Mesothelial cell of epicardium (in vitro differentiated cells): Measurements from ENCODE around the gene FYN. TPM values are rescaled to one million over a fixed set of nuclear protein-coding genes. Genes with fewer than 3 reads are reported as not detected.

Experiments
- DNase-seq, 2 experiments: peaks; one replicate each; pipeline ENCODE4 v3.0.0; 2021; ENCODE audit warnings: low spot score in 2 of 2; ENCODE audit not compliant: unreplicated experiment in 2 of 2
- H3K27ac Mint-ChIP-seq: 2 replicates; pipeline ENCODE4 v1.8.0; 2021; ENCODE audit warnings: mixed read lengths
- H3K27me3 Mint-ChIP-seq: 2 replicates; pipeline ENCODE4 v1.8.0; 2021; ENCODE audit warnings: low read depth, mixed read lengths
- H3K36me3 Mint-ChIP-seq: 2 replicates; pipeline ENCODE4 v1.8.0; 2021; ENCODE audit warnings: mixed read lengths
- H3K4me1 Mint-ChIP-seq: 2 replicates; pipeline ENCODE4 v1.8.0; 2021; ENCODE audit warnings: mixed read lengths
- H3K4me3 Mint-ChIP-seq: 2 replicates; pipeline ENCODE4 v1.8.0; 2021; ENCODE audit warnings: mild to moderate bottlenecking, moderate library complexity, mixed read lengths
- H3K9me3 Mint-ChIP-seq: 2 replicates; pipeline ENCODE4 v1.8.0; 2021; ENCODE audit warnings: mixed read lengths
- CTCF ChIP-seq: fragments of 200-600 bp; sonication (generic); IDR thresholded peaks from one replicate; pipeline ENCODE4 v1.5.0; 2021; ENCODE audit warnings: antibody characterized with exemption; ENCODE audit not compliant: unreplicated experiment
- total RNA-seq: library from RNA; stranded (reverse); gene quantifications from 3 replicates; pipeline ENCODE4 v1.2.1, GENCODE V29; 2021

FYN gene
- total RNA-seq, 1 donor from 2014 or later = 115 TPM

GRCh38 chr6:111758608-111759329 lies 114.5 kb downstream of the FYN start:
- no peak for TF ChIP-seq CTCF
- no peak for DNase-seq
- peaks cover 54% of the 10 kb centered on the region for H3K4me1 Mint-ChIP-seq
- H3K27me3 Mint-ChIP-seq = no peaks in the 10 kb centered on the region
- no peak overlapping the region for H3K4me3 Mint-ChIP-seq
- H3K36me3 Mint-ChIP-seq = no peaks in the 10 kb centered on the region
- peak overlapping the region; percentile 45 for H3K27ac Mint-ChIP-seq
- H3K9me3 Mint-ChIP-seq = no peaks in the 10 kb centered on the region

GRCh38 chr6:111757342-111757741 lies 115.9 kb downstream of the FYN start:
- Mint-ChIP-seq H3K27ac (no peak overlapping the region), H3K4me1 (peaks cover 40% of the 10 kb centered on the region), H3K4me3 (no peak overlapping the region), H3K9me3 (no peaks in the 10 kb centered on the region), H3K36me3 (peaks cover 2% of the 10 kb centered on the region), H3K27me3 (no peaks in the 10 kb centered on the region)
- no peak for TF ChIP-seq CTCF
- DNase-seq = no peak

DNA sequence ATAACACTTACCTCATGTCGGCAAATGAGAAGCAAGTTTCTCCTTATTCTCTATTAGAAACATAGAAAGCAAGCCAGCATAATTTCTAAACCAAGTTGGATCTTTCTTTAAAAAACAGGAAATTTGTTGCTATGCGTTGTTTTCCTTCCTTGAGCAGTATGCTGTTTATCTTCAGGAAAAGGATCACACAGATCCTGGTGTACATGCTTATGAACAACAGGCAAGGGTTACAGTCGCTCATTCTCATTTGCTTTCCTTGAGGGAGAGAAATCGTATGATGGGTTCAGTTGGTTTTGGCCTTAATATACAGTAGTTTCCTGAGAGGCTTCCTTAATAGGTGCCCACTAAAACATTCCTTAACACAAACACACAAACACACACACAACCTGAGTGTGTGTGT lies 118.8 kb downstream of the FYN start:
- peaks cover 8% of the 10 kb centered on the region for H3K36me3 Mint-ChIP-seq
- no peak for DNase-seq
- peaks cover 14% of the 10 kb centered on the region for H3K4me1 Mint-ChIP-seq
- no peak overlapping the region for H3K4me3 Mint-ChIP-seq
- H3K27ac Mint-ChIP-seq = no peak overlapping the region
- H3K27me3 Mint-ChIP-seq = no peaks in the 10 kb centered on the region
- peaks cover 4% of the 10 kb centered on the region for H3K9me3 Mint-ChIP-seq
- TF ChIP-seq CTCF = no peak

DNA sequence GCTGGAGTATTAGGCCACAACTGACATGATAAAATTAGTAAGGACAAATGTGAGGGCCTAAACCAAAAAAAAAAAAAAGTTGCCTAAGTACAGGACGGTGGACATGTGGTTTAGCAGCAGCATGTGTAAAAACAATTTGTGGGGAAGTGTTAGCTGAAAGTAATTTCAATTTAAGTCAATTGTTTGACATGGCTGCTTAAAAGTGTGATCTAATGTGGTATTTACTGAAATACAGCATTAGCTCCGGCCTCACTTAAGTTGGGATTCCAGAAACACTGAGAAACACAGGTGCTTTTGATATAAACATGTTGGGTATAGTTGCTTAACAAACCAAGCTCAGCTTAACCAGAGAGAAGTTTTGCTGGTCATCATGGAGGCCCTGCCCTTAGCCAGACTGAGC lies 119.7 kb downstream of the FYN start:
- Mint-ChIP-seq H3K36me3 (peaks cover 8% of the 10 kb centered on the region), H3K27me3 (no peaks in the 10 kb centered on the region), H3K9me3 (peaks cover 4% of the 10 kb centered on the region), H3K27ac (no peak overlapping the region), H3K4me3 (no peak overlapping the region), H3K4me1 (peaks cover 5% of the 10 kb centered on the region)
- no peak for DNase-seq
- no peak for TF ChIP-seq CTCF

DNA sequence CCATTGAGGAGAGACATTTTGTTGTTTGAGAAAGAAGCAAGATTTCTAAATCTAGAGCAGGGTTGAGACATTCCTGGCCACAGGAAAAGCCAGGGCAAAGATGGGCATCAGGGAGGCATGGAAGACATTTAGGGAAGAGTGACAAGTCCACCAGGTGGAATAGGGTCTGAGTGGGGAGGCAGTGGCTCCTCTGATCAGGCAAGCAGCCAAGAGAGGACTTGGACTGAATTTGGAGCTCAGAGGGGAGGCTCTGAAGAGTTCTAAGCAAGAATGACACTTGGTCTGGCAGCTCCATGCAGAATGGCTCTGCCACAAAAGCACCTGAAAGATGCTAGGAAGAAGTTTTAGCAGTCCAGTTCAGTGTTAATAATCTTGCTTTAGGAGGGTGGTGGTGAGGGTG lies 120.8 kb downstream of the FYN start:
- Mint-ChIP-seq H3K36me3 (peaks cover 8% of the 10 kb centered on the region), H3K4me3 (no peak overlapping the region), H3K27ac (no peak overlapping the region), H3K27me3 (no peaks in the 10 kb centered on the region), H3K4me1 (peaks cover 13% of the 10 kb centered on the region), H3K9me3 (peaks cover 4% of the 10 kb centered on the region)
- TF ChIP-seq CTCF = no peak
- no peak for DNase-seq
